Posterior cingulate gyrus (tissue), 11 donors: Measurements from ENCODE around the gene ERBB4.

Experiments
- DNase-seq, 10 donors: peaks; one replicate each; pipeline versions ENCODE4 v3.0.0 to v3.0.0-alpha.2; 2020 to 2021; ENCODE audit warnings: mixed read lengths in 3 of 10
- intact Hi-C: fragments of 100-400 bp; cut with DNase I; formaldehyde crosslinking; loops from one replicate; pipeline ENCODE4 v1.15.1; 2023

Gene ERBB4

DNA sequence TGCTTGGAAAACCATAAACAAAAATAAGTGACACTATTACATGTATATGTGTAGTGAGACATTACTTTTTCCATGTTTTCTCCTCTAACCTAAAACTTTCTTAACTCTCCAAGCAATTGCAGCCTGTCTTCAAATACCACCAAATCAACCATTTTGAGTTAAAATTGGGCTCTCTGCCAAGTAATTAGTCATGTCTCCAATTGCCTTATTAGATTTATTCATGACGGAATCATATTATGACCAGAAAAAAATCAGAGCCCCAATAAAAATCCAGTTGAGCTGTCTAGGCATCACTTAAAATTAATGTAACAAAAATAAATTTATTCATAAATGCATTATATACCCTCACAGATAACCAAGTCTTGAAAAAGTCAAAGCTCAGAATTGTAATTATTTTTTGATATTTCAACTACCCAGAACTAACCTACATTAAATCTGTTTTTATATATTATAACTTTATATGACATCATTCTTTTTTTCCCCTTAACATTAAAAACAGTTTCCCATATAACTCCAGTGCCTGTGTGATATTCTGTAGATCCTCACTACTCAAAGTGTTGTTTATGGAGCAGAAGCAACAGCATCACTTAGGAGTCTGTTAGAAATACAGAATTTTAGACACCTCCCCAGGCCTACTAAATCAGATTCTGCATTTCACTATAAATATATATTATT is 157.0 kb downstream of the ERBB4 start:
- no peak for DNase-seq
- intact Hi-C loops: no loop called here

DNA sequence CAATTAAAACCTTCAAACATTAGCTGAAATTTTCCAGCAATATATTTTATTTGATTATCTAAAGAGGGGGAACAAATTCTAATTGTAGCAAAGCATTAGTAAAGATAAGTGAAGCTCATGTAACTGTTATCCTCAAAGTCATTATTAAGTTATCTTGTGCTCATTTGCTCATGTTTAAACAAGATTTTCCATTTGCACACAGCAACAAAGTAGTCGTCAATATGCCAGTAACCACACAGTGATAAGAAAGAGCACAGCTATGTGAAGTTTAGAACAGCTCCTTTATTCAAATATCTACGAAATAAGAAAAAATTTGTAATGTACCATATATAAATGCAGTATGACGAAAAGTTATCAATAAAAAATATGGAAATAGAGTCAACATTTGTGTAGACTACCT is 159.5 kb downstream of the ERBB4 start:
- intact Hi-C loops: no loop called here
- no peak for DNase-seq

DNA sequence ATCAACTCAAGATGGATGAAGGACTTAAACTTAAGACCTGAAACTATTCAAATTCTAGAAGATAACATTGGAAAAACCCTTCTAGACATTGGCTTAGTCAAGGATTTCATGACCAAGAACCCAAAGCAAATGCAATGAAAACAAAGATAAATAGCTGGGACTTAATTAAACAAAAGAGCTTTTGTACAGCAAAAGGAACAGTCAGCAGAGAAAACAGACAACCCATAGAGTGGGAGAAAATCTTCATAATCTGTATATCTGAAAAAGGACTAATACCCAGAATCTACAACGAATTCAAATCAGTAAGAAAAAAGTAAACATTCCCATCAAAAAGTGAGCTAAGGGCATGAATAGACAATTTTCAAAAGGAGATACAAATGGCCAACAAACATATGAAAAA is 171.2 kb downstream of the ERBB4 start:
- no peak for DNase-seq
- intact Hi-C loops: no loop called here

DNA sequence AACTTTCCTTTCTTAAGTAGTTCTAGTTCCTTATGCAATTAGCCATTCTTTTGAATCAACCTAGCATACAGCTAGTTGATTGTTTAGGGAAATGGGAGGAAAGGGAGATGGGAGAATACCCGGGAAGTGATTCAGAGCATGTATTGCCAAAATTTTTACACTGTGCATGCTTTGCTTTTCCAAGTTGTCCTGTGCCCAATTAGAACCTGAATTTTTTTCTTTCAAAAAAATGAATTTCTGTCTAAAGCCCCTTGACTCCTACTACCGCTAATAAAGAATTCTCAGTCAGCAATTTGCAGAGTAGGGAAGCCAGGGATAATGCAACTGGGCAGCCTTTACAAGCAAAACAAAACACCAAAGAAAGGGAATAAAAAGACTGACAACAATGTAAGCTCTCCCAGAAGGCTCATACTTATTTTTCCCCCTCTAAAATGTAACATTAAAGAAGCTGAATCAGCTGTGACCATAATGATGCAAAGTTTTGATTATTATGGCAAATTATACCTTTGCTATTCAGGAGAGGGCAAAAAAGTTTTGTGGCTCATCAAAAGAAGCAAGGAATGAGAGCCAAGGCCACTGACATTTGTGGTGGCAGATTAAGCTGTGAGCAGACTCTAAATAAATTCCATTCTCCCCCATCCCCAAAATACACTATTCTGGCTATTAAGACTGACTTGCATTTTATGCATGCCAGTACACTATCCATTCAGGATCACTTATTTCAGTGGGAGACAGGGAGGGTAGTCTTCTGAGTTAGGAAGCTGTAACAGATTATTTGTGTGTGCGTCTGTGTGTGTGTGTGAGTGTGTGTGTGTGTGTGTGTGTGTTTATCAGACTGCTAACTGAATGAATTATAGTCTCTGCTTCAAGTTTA is 174.3 kb downstream of the ERBB4 start:
- no peak for DNase-seq
- intact Hi-C loops: loop anchor here (5.0 kb wide), 1 partner anchor 173 kb away; the partner anchor contains the start of gene ERBB4

DNA sequence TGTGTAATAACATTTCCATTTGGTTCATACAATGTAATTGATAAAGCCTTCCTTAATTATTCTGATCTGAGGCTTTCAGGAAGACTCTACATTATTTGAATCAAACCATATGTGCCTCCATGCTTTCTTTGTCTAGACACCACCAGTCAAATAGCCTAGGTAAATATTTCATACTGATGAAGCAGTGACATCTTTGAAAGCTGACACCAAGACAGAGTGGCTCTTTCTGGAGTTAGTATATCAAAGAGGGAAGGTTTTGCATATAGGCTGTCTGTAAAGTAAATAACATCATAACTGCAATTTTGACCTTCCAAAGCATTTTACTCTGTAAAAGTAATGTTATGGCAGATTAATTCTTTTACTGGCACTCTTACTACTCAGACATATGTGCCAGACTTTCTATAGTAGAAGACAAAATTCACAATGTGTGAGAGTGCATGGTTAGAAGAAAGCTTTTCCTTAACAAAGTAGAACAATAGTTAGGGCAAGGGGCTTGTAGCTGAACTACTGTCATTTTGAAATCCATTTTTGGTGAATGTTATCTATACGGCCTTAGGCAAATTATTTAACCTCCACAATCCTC is 177.3 kb downstream of the ERBB4 start:
- intact Hi-C loops: loop anchor here (5.0 kb wide), 1 partner anchor 176 kb away; the partner anchor contains the start of gene ERBB4
- DNase-seq: no peak

DNA sequence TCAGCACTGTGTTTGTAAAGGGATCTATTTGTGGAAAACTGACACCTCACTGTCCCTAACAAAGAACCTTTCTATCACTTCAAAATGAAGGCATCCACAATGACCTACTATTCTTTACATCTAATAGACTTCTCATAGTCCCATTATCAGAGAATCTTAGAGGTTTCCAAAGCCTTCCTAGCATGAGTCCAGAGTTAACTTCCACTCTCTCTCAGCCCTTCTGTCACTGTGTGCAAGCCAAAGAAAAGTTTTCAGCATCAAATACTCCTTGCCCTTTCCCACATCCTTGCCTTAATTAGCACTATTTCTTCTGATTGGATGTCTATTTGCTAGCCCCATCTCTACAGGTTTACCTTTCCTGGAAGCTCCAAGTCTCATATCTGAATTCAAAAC is 178.5 kb downstream of the ERBB4 start:
- intact Hi-C loops: loop anchor here (5.0 kb wide), 1 partner anchor 177 kb away; the partner anchor contains the start of gene ERBB4
- no peak for DNase-seq

DNA sequence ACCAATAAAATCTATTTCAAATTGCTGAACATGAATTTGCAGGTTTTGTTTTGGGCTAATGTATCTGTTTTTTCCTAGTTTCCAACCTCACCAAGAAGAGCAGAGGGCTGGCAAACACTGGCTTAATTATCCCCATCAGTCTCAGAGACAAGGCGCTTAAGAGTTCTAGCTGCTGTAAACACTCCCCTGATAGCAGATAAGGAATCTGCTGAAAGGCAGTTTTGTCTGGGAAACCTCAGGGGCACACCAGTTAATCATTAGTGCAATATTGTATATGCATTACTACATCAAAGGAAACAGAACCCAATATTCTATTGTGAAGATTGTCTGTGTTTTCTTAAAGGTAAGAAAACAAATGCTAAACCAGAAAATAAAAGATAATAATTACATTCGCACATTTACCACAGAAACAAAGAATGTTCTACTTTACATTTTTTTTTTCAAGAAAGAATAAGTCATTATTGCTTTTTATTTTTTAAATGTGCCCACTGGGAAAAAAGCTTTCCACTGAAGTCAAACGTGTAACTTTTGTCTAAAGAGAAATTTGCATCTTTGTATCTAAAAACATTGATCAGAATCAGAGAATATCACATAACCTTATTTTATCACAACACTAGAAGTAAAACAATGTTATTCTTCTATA is 179.1 kb downstream of the ERBB4 start:
- no peak for DNase-seq
- intact Hi-C loops: loop anchor here (5.0 kb wide), 1 partner anchor 178 kb away; the partner anchor contains the start of gene ERBB4

DNA sequence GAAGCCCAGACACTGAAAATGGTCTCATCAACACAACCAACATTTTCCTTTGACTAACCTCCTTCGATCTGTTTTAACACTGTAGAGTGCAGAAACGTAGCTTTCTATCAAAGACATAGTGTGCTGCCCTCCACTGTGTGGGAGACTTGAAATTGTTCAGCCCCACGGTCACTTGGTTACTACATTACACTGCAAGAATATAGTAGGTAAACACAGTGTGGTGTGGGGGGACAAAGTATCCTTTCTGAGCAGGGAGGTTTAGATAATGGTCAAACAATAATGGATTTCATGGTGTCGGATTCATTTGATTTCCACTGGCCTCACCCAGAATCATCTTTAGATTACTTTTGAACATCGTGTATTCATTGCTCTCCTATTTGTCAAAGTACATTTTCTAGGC is 181.0 kb downstream of the ERBB4 start:
- intact Hi-C loops: no loop called here
- peak in 1 of 10 donors; percentile 14 for DNase-seq

DNA sequence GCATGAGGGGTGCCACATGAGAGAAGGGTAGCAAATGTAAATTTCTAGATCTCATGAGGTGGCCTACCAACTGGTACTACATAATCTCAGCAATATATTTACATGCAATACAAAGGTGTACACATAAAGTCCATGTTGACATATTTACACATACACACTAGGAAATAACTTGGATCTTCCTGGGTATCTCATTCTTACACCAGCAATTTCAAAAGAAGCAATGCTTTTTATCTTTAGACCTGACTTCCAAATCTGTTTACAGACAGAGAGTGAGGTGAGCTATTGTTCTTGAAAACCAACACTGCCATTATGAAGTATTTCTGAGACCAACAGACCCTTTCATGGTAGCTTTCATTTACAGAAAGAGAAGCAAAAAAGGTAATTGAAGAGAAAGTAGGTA is 184.2 kb downstream of the ERBB4 start:
- intact Hi-C loops: no loop called here
- no peak for DNase-seq

DNA sequence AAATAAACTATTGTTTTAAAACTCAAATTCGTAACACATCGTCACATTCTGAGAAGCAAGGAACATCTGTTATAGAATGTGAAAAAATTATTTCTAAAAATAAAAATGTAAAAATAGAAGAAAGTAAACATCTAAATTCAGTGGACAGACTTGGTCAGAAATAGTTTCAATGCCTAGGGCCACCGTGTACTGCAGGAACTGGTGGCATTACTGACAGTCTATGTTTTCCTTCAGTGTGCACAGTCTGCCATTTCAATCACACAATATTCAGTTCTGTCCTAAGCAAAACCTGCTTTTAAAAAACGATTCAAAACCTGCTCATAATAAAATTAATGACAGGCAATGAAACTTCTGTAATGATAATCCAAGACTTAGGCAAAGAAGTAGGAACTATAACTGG is 190.1 kb downstream of the ERBB4 start:
- DNase-seq: no peak
- intact Hi-C loops: no loop called here

DNA sequence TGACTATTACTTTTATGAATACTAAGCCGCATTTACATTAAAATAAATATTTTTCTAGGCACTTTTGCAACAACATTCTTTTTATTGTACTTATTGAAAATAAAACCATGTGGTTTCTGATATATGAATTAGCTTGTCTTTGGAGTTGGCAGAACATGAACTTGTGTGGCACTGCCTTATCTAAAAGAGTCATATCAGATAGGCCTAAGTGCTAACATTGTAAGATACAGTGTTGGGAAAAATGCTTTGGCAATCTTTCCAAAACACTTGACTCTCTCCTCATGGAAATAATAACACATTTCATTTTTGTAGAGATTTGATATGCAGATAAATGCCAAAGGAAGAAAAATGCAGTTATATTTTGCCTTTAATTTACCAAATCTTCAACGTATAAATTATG is 191.7 kb downstream of the ERBB4 start:
- DNase-seq: no peak
- intact Hi-C loops: no loop called here

DNA sequence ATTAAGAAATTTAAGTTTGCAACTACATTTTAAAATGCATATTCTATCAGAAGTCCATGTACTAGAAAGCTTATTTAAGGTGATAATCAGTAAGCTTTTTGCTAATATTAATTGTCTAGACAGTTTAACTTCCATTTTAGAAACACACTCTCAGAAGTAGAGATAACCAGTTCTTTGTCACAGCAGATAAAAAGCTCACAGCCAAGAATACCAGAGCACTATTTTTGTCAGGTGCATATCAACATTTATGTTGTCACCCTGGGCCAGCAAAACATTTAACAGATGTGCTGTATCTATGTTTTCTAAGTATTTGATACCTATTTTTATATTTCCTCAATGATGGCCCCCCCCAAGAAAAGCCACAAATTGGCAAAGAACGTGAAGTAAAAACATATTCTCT is 192.6 kb downstream of the ERBB4 start:
- no peak for DNase-seq
- intact Hi-C loops: no loop called here

DNA sequence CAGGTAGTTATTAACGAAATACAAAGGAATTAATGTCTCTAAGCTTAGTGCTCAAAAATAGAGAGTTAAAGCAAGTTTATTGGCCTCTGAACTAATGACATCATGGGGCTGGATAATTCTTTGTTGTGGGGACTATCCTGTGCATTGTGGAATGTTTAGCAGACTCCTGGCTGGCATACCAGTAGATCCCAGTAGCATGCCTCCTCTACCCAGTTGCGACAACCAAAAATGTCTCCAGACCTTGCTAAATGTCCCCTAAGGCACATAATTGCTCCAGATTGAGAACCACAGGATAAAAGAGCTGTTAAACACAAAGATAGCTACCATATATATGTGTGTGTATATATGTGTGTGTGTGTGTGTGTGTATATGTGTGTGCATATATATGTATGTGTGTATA is 194.5 kb downstream of the ERBB4 start:
- intact Hi-C loops: no loop called here
- no peak for DNase-seq

DNA sequence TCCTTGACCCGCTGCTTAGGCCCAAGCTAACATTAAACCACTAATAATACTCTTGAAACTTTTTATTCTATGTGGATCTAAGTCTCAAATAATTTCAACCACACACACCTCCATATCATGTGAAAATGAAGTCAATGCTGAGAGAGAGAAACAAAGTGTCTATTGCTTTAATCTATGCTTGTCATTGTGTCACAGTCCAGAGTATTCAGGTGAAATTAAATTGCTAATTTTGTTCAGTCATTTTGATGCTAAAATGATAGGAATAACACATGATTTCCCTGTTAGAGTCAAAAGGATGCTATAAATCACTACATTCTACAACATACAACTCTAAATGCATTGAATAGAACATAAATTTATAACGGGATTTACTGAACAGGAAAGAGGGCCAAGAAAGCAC is 195.4 kb downstream of the ERBB4 start:
- DNase-seq: no peak
- intact Hi-C loops: no loop called here

DNA sequence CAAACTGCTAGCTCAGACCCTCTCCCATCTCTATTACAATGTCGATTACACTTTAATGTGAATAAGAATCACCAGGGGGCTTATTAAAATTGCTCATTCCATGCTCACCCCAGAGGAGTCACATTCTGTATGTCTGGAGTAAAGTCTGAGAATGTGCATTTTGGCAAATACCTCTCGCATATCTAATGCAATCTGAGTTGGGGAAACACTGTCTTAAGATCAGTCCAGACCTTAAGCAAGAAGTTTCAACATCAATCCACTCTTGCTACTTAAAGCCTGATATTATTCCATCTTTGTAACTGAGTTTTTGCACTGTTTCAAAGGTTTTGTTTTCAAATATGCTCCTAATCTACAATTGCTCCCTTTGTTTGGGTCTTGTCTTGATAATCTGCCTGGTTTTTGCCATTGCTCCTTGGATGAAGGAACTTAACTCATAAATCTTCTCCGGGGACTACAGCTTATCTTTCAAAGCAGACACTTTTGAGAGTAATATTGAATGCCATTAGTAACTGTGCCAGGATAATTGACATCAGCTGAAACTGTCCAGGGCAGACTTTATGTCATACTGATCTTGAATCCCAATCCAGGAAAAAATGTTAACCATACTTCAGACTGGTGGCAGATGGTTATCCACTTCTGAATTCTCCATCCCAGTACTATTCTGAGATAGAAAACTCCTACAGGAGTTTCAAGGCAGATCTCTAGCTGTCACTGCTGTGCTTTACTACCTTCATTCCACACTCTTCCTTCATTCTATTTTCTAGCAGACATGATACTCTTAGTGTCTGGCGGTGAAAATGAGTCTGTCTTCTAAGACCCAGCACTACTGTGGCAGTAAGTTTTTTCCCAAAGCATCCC is 200.9 kb downstream of the ERBB4 start:
- intact Hi-C loops: no loop called here
- no peak for DNase-seq

DNA sequence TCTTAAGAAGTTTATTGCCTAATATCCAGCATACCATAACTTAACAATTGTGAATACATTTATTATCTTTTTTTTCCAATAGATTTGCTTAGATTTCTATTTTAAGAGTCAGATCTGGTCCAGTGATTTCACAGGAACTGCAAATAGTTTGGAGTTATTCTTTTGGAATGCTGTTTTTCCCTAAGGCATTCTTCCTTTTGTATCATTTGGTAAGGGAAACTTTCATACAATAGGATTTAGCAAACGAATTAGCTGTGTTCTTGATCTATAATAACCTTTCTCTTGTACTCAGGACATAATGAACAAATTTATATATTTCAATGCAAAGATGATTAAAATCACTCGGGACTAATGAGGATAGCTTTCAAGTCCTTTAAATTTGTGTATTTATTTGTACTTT is 201.6 kb downstream of the ERBB4 start:
- intact Hi-C loops: no loop called here
- DNase-seq: no peak

DNA sequence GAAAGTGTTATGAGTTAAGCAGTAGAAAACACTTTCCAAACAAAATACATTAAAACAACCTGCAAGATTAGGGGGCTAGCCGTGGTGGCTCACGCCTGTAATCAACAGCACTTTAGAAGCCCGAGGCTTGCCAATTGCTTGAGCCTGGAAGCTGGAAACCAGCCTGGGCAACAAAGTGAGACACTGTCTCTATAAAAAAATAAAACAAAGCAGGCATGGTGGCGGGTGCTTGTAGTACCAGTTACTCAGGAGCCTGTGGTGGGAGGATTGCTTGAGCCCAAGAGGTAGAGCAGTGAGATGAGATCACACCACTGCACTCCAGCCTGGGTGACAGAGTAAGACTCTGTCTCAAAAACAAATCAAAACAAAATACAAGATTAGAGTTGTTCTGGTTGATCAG is 208.3 kb downstream of the ERBB4 start:
- peak in 6 of 10 donors; percentile 8 to 70 (median 24) for DNase-seq
- intact Hi-C loops: no loop called here

DNA sequence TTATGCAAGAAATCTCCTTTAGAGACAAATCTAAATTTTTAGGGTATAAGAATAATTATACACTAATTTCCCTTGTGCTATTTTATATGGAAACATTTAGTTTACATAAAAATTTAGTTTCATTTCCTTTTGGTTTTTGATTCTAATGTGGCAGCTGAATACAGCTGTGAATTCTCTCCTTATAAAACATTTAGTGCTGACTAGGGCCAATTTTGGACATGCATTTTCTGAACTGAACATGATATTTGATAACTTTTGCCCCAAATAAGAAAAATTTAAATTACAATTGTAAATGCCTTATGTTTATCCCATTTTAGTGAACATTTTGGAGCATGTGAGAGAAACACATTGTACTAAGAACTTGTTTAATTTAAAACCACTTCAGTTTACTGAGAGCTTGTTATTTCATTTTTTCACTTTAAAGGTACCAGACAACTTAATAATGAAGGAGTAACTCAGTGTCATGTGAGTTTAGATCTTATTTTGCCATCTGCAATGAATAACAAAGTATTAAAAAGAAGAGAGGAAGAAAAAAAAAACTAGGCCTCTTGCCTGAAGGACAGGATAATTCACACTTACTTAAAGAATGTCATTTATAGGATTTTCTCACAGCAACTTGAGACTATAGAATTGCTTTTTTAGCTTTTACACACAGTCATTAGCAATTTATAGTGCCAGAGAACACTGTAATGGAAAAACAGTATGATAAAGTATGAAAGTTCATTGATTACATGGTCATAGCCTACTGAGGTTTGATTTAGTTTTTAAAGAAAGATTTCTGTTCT is 209.7 kb downstream of the ERBB4 start:
- DNase-seq: no peak
- intact Hi-C loops: no loop called here

DNA sequence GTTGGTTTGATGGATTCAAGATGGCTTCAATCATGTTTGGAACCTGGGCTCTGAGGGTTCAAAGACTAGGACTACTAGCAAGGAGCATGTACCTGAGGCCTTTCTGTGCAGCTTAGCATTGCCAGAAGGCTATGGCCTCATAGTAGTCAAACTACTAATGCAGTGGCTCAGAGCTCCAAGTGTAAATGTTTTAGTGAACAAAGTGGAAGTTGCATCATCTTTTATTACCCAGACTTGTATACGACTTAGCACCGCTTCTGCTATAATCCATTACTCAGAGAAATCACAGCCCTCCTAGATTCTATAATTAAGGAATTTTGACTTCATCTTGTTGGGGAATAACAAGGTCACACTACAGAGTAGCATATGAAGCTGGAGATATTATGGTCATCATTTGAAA is 210.5 kb downstream of the ERBB4 start:
- intact Hi-C loops: no loop called here
- no peak for DNase-seq
